HL-60 (cell line): ENCODE measurements around the gene SNX20.

ENCODE experiments used
- CTCF ChIP-seq: IDR thresholded peaks from one replicate; pipeline ENCODE4 v1.5.1; 2011; ENCODE audit warnings: low read length, control low read depth, inconsistent platforms; ENCODE audit not compliant: insufficient read depth
- POLR2AphosphoS5 ChIP-seq: IDR thresholded peaks from 2 replicates; pipeline ENCODE4 v1.6.1; 2012; ENCODE audit warnings: low read depth

GRCh38 chr16:50631985-50632576 lies 49.0 kb downstream of the SNX20 start:
- no peak for TF ChIP-seq CTCF
- no peak for TF ChIP-seq POLR2AphosphoS5
